Measurements from ENCODE around the gene OR4D6.

Gene OR4D6

DNA sequence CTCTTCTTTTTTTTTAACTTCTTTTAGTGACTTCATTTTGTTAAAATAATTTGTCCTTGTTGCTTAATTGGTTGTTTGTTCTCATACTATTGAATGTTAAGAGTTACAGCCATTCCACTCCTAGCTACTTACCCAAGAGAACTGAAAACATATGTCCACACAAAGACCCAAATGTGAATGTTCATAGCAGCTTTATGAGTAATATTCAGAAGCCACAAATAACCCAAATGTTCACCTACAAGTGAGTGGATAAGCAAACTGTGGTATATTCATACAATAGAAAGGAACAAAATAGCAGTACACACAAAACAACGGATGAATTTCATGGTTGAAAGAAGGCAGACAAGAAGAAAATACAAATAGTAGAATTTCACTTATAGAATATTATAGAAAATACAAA lies 45.2 kb downstream of the OR4D6 start:
- Histone ChIP-seq H3K9me3 (ENCODE audit: control extremely low read depth in 1 of 5, control insufficient read depth in 4 of 5, insufficient read depth in 2 of 5, low read depth in 1 of 5, low read length in 4 of 5) (peaks cover 0 to 2% (median 0%) of the 10 kb centered on the region in 5 experiments), H3K27ac (ENCODE audit: insufficient read depth in 1 of 2, low read depth in 1 of 2, low read length in 2 of 2, poor library complexity in 1 of 2, severe bottlenecking in 2 of 2) (no peak overlapping the region), H3K4me3 (ENCODE audit: control insufficient read depth in 1 of 7, extremely low read depth in 1 of 7, insufficient read depth in 4 of 7, low read depth in 2 of 7, low read length in 6 of 7) (no peak overlapping the region), H3K36me3 (ENCODE audit: control insufficient read depth in 4 of 4, insufficient read depth in 4 of 4, low read length in 3 of 4) (no peaks in the 10 kb centered on the region), H3K4me1 (ENCODE audit: control extremely low read depth in 1 of 4, control insufficient read depth in 4 of 4, insufficient read depth in 4 of 4, low read length in 3 of 4) (no peaks in the 10 kb centered on the region), H3K27me3 (replicated peaks in 2 of 5; ENCODE audit: control insufficient read depth in 4 of 5, insufficient read depth in 5 of 5, low read length in 4 of 5) (no peaks in the 10 kb centered on the region)
- ChIA-PET CTCF (no interaction called here), POLR2A (no interaction called here)
- no peak for DNase-seq
- WGBS (ENCODE audit: insufficient coverage), result no CpG with 5 or more reads among the region's 1 CpG

DNA sequence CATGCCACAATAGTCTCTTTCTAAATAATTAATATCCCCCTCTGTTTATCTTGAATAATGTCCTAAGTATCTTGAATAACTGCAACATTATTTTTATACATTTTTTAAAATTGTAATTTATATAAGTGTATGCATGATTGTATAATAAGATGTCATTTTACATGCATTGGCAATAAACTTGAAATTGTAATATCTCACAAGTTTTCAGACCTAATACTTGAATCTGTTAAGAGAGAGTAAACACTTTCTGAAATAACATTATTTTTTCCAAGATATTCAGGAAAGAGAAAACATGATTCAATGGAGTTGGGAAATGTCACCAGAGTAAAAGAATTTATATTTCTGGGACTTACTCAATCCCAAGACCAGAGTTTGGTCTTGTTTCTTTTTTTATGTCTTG lies 46.5 kb downstream of the OR4D6 start, which contains the start of gene OR4D11:
Gene OR4D11 (plus strand): TSS at position 301 of the 400 bp plus-strand sequence. CDS start 0 bp downstream, at position 301.
- Histone ChIP-seq H3K4me3 (ENCODE audit: control insufficient read depth in 1 of 7, extremely low read depth in 1 of 7, insufficient read depth in 4 of 7, low read depth in 2 of 7, low read length in 6 of 7) (no peak within 1 kb of the TSS), H3K4me1 (ENCODE audit: control extremely low read depth in 1 of 4, control insufficient read depth in 4 of 4, insufficient read depth in 4 of 4, low read length in 3 of 4) (peaks cover 0 to 1% (median 0%) of the 10 kb centered on the region in 4 experiments), H3K9me3 (ENCODE audit: control extremely low read depth in 1 of 5, control insufficient read depth in 4 of 5, insufficient read depth in 2 of 5, low read depth in 1 of 5, low read length in 4 of 5) (peaks cover 0 to 2% (median 0%) of the 10 kb centered on the region in 5 experiments), H3K27me3 (replicated peaks in 2 of 5; ENCODE audit: control insufficient read depth in 4 of 5, insufficient read depth in 5 of 5, low read length in 4 of 5) (no peaks in the 10 kb centered on the region), H3K36me3 (ENCODE audit: control insufficient read depth in 4 of 4, insufficient read depth in 4 of 4, low read length in 3 of 4) (no peaks in the 10 kb centered on the region), H3K27ac (ENCODE audit: insufficient read depth in 1 of 2, low read depth in 1 of 2, low read length in 2 of 2, poor library complexity in 1 of 2, severe bottlenecking in 2 of 2) (no peak within 1 kb of the TSS)
- no peak for DNase-seq
- CTCF ChIA-PET, result interaction anchor here (0.6 kb wide), 2 partner anchors 19 to 170 kb away, joined by 3 to 4 read pairs; no protein-coding TSS in a partner anchor
- POLR2A ChIA-PET, result interaction anchor here (0.7 kb wide), 1 partner anchor 17 kb away, joined by 6 read pairs; no protein-coding TSS in a partner anchor
